CD4-positive, alpha-beta T cell (primary cell): ENCODE results near the gene CDIP1. TPM values are rescaled to one million over a fixed set of nuclear protein-coding genes. Genes with fewer than 3 reads are reported as not detected.
A peak's percentile ranks its signal among the peaks of the same experiment; 100 is the strongest.

Experiments
- ATAC-seq: fragments of 200-7000 bp; cut with Tn5 transposase; one replicate; pipeline ENCODE4 v1.10.0; 2022; ENCODE audit warnings: mild to moderate bottlenecking; ENCODE audit not compliant: poor library complexity
- CTCF ChIA-PET: fragments of 350-600 bp; sonication (Branson Sonifier 250); formaldehyde crosslinking; loops from one replicate; lab custom pipeline; 2021; ENCODE audit warnings: antibody characterized with exemption, inconsistent platforms; lab: Charles Lee
- POLR2A ChIA-PET: fragments of 350-600 bp; sonication (Branson Sonifier 250); formaldehyde crosslinking; loops from one replicate; lab custom pipeline; 2021; ENCODE audit warnings: antibody characterized with exemption, inconsistent platforms; lab: Charles Lee
- DNase-seq, 14 experiments: peaks; one replicate each; pipeline ENCODE4 v3.0.0-alpha.2; 2013 to 2020; ENCODE audit warnings: mixed read lengths in 2 of 14
- H3K27ac ChIP-seq, 2 donors: one replicate each; pipeline versions ENCODE4 v1.5.1 to v1.7.0; 2013; ENCODE audit warnings: low read length in 2 of 2, low read depth in 1 of 2, mild to moderate bottlenecking in 1 of 2
- H3K27me3 ChIP-seq, 2 experiments: 1 replicate in 1 of 2; 2 replicates in 1 of 2; pipeline versions ENCODE4 v1.6.1 to v1.7.0; 2013; ENCODE audit warnings: low read length in 2 of 2, control low read depth in 1 of 2, mild to moderate bottlenecking in 1 of 2, moderate library complexity in 1 of 2; ENCODE audit not compliant: insufficient read depth in 2 of 2, control insufficient read depth in 1 of 2
- H3K36me3 ChIP-seq: one replicate; pipeline ENCODE4 v1.6.1; 2013; ENCODE audit warnings: low read length, control low read depth; ENCODE audit not compliant: insufficient read depth
- H3K4me1 ChIP-seq: one replicate; pipeline ENCODE4 v1.6.1; 2013; ENCODE audit warnings: low read length, control low read depth; ENCODE audit not compliant: insufficient read depth
- H3K4me3 ChIP-seq: one replicate; pipeline ENCODE4 v1.5.1; 2013; ENCODE audit warnings: mild to moderate bottlenecking, low read length, moderate library complexity
- H3K9me3 ChIP-seq, 2 experiments: 1 replicate in 1 of 2; 2 replicates in 1 of 2; pipeline versions ENCODE4 v1.6.1 to v1.7.0; 2013; ENCODE audit warnings: low read length in 2 of 2, mild to moderate bottlenecking in 2 of 2, control low read depth in 1 of 2, moderate library complexity in 1 of 2; ENCODE audit not compliant: control insufficient read depth in 1 of 2, insufficient read depth in 1 of 2
- H3K27ac Mint-ChIP-seq: one replicate; pipeline ENCODE4 v1.8.0; 2020; ENCODE audit warnings: mixed read lengths
- H3K27me3 Mint-ChIP-seq: one replicate; pipeline ENCODE4 v1.8.0; 2021; ENCODE audit warnings: mixed read lengths
- H3K36me3 Mint-ChIP-seq: one replicate; pipeline ENCODE4 v1.8.0; 2021; ENCODE audit warnings: low read depth, mixed read lengths
- H3K4me1 Mint-ChIP-seq: one replicate; pipeline ENCODE4 v1.8.0; 2021; ENCODE audit warnings: low read depth, mixed read lengths
- H3K4me3 Mint-ChIP-seq: one replicate; pipeline ENCODE4 v1.8.0; 2020; ENCODE audit warnings: mild to moderate bottlenecking, mixed read lengths
- H3K9me3 Mint-ChIP-seq: one replicate; pipeline ENCODE4 v1.8.0; 2020; ENCODE audit warnings: mixed read lengths
- CTCF ChIP-seq: fragments of 200-600 bp; IDR thresholded peaks from one replicate; pipeline ENCODE4 v1.8.0; 2022; ENCODE audit warnings: antibody characterized with exemption, mild to moderate bottlenecking
- intact Hi-C, 2 experiments: fragments of 100-400 bp; cut with DNase I in 1 of 2; cut with micrococcal nuclease in 1 of 2; formaldehyde crosslinking; loops; one replicate each; pipeline versions ENCODE4 v1.15.1 to v1.9.0; 2023 to 2025; cut with DNase I, micrococcal nuclease
- polyA plus RNA-seq, 2 donors: library from polyadenylated mRNA; unstranded; fragments of 120-200 nt; gene quantifications; one replicate each; pipeline ENCODE4 v1.2.1, GENCODE V29; 2013
- total RNA-seq, 174 experiments: library from RNA in 2 of 174; stranded (reverse) in 2 of 174; gene quantifications; one replicate each; pipeline ENCODE4 v1.2.3 and lab custom pipeline; 2021 to 2026

Gene CDIP1
- total RNA-seq (10 to 100 TPM; 19.5 to 22.4 TPM), total RNA-seq (lab: John Stamatoyannopoulos, UW) (15.7 to 46.6 (median 29.8) reads per million in 172 experiments)
- polyA plus RNA-seq (2013, experiment 1 of 2) = 20.3 TPM
- 32.1 TPM for polyA plus RNA-seq (2013, experiment 2 of 2)

- Histone ChIP-seq H3K4me1 (peaks cover 47% of the 10 kb centered on the region), H3K9me3 (peaks cover 0 to 6% of the 10 kb centered on the region in 2 experiments), H3K4me3 (peak within 1 kb of the TSS; percentile 68), H3K27me3 (no peaks in the 10 kb centered on the region), H3K27ac (peak within 1 kb of the TSS; percentile 87 to 89), H3K36me3 (peaks cover 4% of the 10 kb centered on the region)
- peak within 1 kb of the TSS; percentile 89 for H3K27ac Mint-ChIP-seq
- H3K36me3 Mint-ChIP-seq = peaks cover 11% of the 10 kb centered on the region
- peak within 1 kb of the TSS; percentile 91 for H3K4me3 Mint-ChIP-seq
- DNase-seq (peak; percentile 89 to 98 (median 94)), ATAC-seq (peak; percentile 77)
- no peak for TF ChIP-seq CTCF
- peaks cover 40% of the 10 kb centered on the region for H3K4me1 Mint-ChIP-seq
- POLR2A ChIA-PET = interaction anchor here (0.8 to 3.8 kb wide), 17 partner anchors 9 to 230 kb away, joined by 3 to 45 read pairs (median 5); partner anchors contain the start of genes ANKS3, CORO7, DNAAF8 and HMOX2
- intact Hi-C loops = loop anchor here in 1 of 2 experiments (2.0 to 5.0 kb wide), 2 partner anchors 62 to 79 kb away; partner anchors contain the start of gene HMOX2
- H3K9me3 Mint-ChIP-seq = no peaks in the 10 kb centered on the region
- H3K27me3 Mint-ChIP-seq = no peaks in the 10 kb centered on the region
- CTCF ChIA-PET = interaction anchor here (0.7 to 3.1 kb wide), 6 partner anchors 10 to 267 kb away, joined by 3 to 15 read pairs (median 4); partner anchors contain the start of genes DNAAF8 and HMOX2
Observed at GRCh38 chr16:4538350-4539235, at the start of gene CDIP1. TSS of gene CDIP1 (minus strand) at chr16:4538773. CDS start at chr16:4514130, 24,643 bp downstream.

GRCh38 chr16:4586291-4586690, 47.7 kb upstream of the CDIP1 start:
- H3K9me3 Mint-ChIP-seq = no peaks in the 10 kb centered on the region
- POLR2A ChIA-PET = interaction anchor here (1.1 to 1.3 kb wide), 2 partner anchors 81 to 110 kb away, joined by 3 to 7 read pairs; partner anchors contain the start of gene HMOX2
- intact Hi-C loops = loop anchor here in 1 of 2 experiments (10.0 kb wide), 1 partner anchor 301 kb away; no protein-coding TSS in a partner anchor

More at GRCh38 chr16:4586291-4586690, 47.7 kb upstream of the CDIP1 start:
- no peak overlapping the region for H3K27ac ChIP-seq
- H3K4me1 Mint-ChIP-seq = no peaks in the 10 kb centered on the region
- H3K27ac Mint-ChIP-seq = no peak overlapping the region
- H3K4me3 Mint-ChIP-seq = no peak overlapping the region
- CTCF ChIA-PET = interaction anchor here (0.7 to 1.9 kb wide), 5 partner anchors 38 to 110 kb away, joined by 3 to 9 read pairs (median 4); partner anchors contain the start of gene MGRN1
- no peaks in the 10 kb centered on the region for H3K36me3 Mint-ChIP-seq
- peaks cover 8% of the 10 kb centered on the region for H3K27me3 Mint-ChIP-seq
- no peak for ATAC-seq
- TF ChIP-seq CTCF = no peak
- no peak for DNase-seq
- H3K27me3 ChIP-seq = peaks cover 0 to 8% of the 10 kb centered on the region in 2 experiments
- no peaks in the 10 kb centered on the region for H3K36me3 ChIP-seq
- H3K9me3 ChIP-seq = peaks cover 0 to 4% of the 10 kb centered on the region in 2 experiments
- H3K4me3 ChIP-seq = no peak overlapping the region
- peaks cover 3% of the 10 kb centered on the region for H3K4me1 ChIP-seq
